ENCODE results near the gene RSRC1.

GRCh38 chr3:158569794-158570193 is 459.9 kb downstream of the RSRC1 start:
- TF ChIP-seq POLR2AphosphoS5 (IDR thresholded peaks at IDR 0.05) (no peak), POLR2A (IDR thresholded peaks at IDR 0.05) (no peak), CTCF (IDR thresholded peaks at IDR 0.05 in 8 of 11, conservative IDR thresholded peaks at IDR 0.05 in 3 of 11) (no peak)

All from spleen (tissue), 7 donors.